Liver (tissue), 9 donors: ENCODE measurements around the gene SLC2A9. TPM values are rescaled to one million over a fixed set of nuclear protein-coding genes. Genes with fewer than 3 reads are reported as not detected.

Source experiments
- DNase-seq: peaks from one replicate; pipeline ENCODE4 v3.0.0-alpha.2; 2017; ENCODE audit warnings: low spot score
- H3K27ac ChIP-seq, 2 donors: one replicate each; pipeline ENCODE4 v1.7.0; 2013; ENCODE audit warnings: inconsistent platforms in 2 of 2, low read length in 2 of 2, control low read depth in 1 of 2, low read depth in 1 of 2, mild to moderate bottlenecking in 1 of 2
- H3K27me3 ChIP-seq, 4 donors: one replicate each; pipeline versions ENCODE4 v1.6.1 to v1.7.0; 2013; ENCODE audit warnings: low read length in 3 of 4, inconsistent platforms in 1 of 4, mild to moderate bottlenecking in 1 of 4, moderate library complexity in 1 of 4; ENCODE audit not compliant: control insufficient read depth in 4 of 4, insufficient read depth in 4 of 4
- H3K36me3 ChIP-seq, 4 donors: one replicate each; pipeline versions ENCODE4 v1.6.1 to v1.7.0; 2013; ENCODE audit warnings: low read length in 3 of 4, mild to moderate bottlenecking in 3 of 4, low read depth in 1 of 4, moderate library complexity in 1 of 4; ENCODE audit not compliant: control insufficient read depth in 4 of 4, insufficient read depth in 3 of 4
- H3K4me1 ChIP-seq, 4 donors: one replicate each; pipeline versions ENCODE4 v1.6.1 to v1.7.0; 2013; ENCODE audit warnings: low read length in 3 of 4, mild to moderate bottlenecking in 3 of 4, moderate library complexity in 1 of 4; ENCODE audit not compliant: control insufficient read depth in 4 of 4, insufficient read depth in 4 of 4
- H3K4me3 ChIP-seq, 3 donors: one replicate each; pipeline versions ENCODE4 v1.6.1 to v1.7.0; 2013; ENCODE audit warnings: low read length in 3 of 3, control low read depth in 1 of 3, low read depth in 1 of 3, mild to moderate bottlenecking in 1 of 3
- H3K9ac ChIP-seq, 2 donors: one replicate each; pipeline ENCODE4 v1.7.0; 2013; ENCODE audit warnings: low read length in 2 of 2, mild to moderate bottlenecking in 2 of 2, moderate library complexity in 2 of 2, control low read depth in 1 of 2, low read depth in 1 of 2
- H3K9me3 ChIP-seq, 4 donors: one replicate each; pipeline versions ENCODE4 v1.6.1 to v1.7.0; 2013; ENCODE audit warnings: low read length in 3 of 4; ENCODE audit not compliant: control insufficient read depth in 4 of 4
- ATF3 ChIP-seq: IDR thresholded peaks from 2 replicates; pipeline ENCODE4 v1.6.1; 2016; ENCODE audit warnings: antibody characterized with exemption
- EGR1 ChIP-seq, 2 donors: IDR thresholded peaks; 2 replicates each; pipeline ENCODE4 v1.6.1; 2016 to 2018; ENCODE audit warnings: antibody characterized with exemption in 2 of 2, low read depth in 2 of 2
- FOXA1 ChIP-seq: IDR thresholded peaks from 2 replicates; pipeline ENCODE4 v1.6.1; 2016; ENCODE audit warnings: antibody characterized with exemption
- FOXA2 ChIP-seq: IDR thresholded peaks from 2 replicates; pipeline ENCODE4 v1.6.1; 2016; ENCODE audit warnings: antibody characterized with exemption
- GABPA ChIP-seq, 2 donors: IDR thresholded peaks in 1 of 2; conservative IDR thresholded peaks in 1 of 2; 2 replicates each; pipeline ENCODE4 v1.6.1; 2016; ENCODE audit warnings: antibody characterized with exemption in 2 of 2, mild to moderate bottlenecking in 1 of 2, moderate library complexity in 1 of 2
- HNF4A ChIP-seq, 2 donors: conservative IDR thresholded peaks; 2 replicates each; pipeline ENCODE4 v1.6.1; 2016; ENCODE audit warnings: antibody characterized with exemption in 2 of 2, mild to moderate bottlenecking in 2 of 2
- HNF4G ChIP-seq: IDR thresholded peaks from 2 replicates; pipeline ENCODE4 v1.6.1; 2016; ENCODE audit warnings: antibody characterized with exemption
- JUND ChIP-seq, 2 donors: IDR thresholded peaks; 2 replicates each; pipeline ENCODE4 v1.6.1; 2016; ENCODE audit warnings: antibody characterized with exemption in 2 of 2
- MAX ChIP-seq: IDR thresholded peaks from 2 replicates; pipeline ENCODE4 v1.6.1; 2016; ENCODE audit warnings: antibody characterized with exemption
- NR2F2 ChIP-seq: IDR thresholded peaks from 2 replicates; pipeline ENCODE4 v1.6.1; 2016; ENCODE audit warnings: antibody characterized with exemption
- REST ChIP-seq: IDR thresholded peaks from 2 replicates; pipeline ENCODE4 v1.6.1; 2016; ENCODE audit warnings: antibody characterized with exemption, mild to moderate bottlenecking
- RXRA ChIP-seq, 2 donors: IDR thresholded peaks; 2 replicates each; pipeline ENCODE4 v1.6.1; 2017 to 2018; ENCODE audit warnings: antibody characterized with exemption in 2 of 2, mild to moderate bottlenecking in 1 of 2
- SP1 ChIP-seq: IDR thresholded peaks from 2 replicates; pipeline ENCODE4 v1.6.1; 2018; ENCODE audit warnings: antibody characterized with exemption, mild to moderate bottlenecking
- TAF1 ChIP-seq: conservative IDR thresholded peaks from 2 replicates; pipeline ENCODE4 v1.6.1; 2016; ENCODE audit warnings: antibody characterized with exemption, mild to moderate bottlenecking
- YY1 ChIP-seq: IDR thresholded peaks from 2 replicates; pipeline ENCODE4 v1.6.1; 2016; ENCODE audit warnings: antibody characterized with exemption, mild to moderate bottlenecking
- ZBTB33 ChIP-seq: IDR thresholded peaks from 2 replicates; pipeline ENCODE4 v1.6.1; 2016; ENCODE audit warnings: antibody characterized with exemption
- WGBS: extraction: QIAGEN DNeasy Blood & Tissue Kit; methylation state at CpG from one replicate; pipeline ENCODE4 v1.1.7; 2013; 5-methylcytosine and 5-hydroxymethylcytosine counted together
- polyA plus RNA-seq, 2 donors: library from polyadenylated mRNA; stranded (reverse) in 1 of 2; unstranded in 1 of 2; fragments of 200-250 nt in 1 of 2; fragments of >200 nt in 1 of 2; fragmentation: Nextera tagmentation in 1 of 2; extraction: Ambion mirVana in 1 of 2; gene quantifications; one replicate each; pipeline versions ENCODE4 v1.2.1 to v1.2.3, GENCODE V29; 2013 to 2015
- total RNA-seq, 2 donors: library from RNA; depleted of rRNA; stranded (reverse); fragments of >200 nt; gene quantifications; one replicate each; pipeline ENCODE4 v1.2.3, GENCODE V29; 2014
- TF ChIP-seq, protein P1 (sequence below): fragments of 150-350 bp; IDR thresholded peaks from 2 replicates; pipeline ENCODE4 v1.5.1; 2017; ENCODE audit warnings: improper control_type of control experiment, low read depth, low read length; ENCODE audit not compliant: missing input control
- donor health status: healthy.
- donor health status: healthy.
- donor health status: healthy.
- donor health status: healthy.
- donor health status: healthy.

The SLC2A9 gene
- total and polyA plus RNA-seq, 4 donors, result 6.2 to 49.0 (median 21.6) TPM

- TF ChIP-seq, protein P1, sequence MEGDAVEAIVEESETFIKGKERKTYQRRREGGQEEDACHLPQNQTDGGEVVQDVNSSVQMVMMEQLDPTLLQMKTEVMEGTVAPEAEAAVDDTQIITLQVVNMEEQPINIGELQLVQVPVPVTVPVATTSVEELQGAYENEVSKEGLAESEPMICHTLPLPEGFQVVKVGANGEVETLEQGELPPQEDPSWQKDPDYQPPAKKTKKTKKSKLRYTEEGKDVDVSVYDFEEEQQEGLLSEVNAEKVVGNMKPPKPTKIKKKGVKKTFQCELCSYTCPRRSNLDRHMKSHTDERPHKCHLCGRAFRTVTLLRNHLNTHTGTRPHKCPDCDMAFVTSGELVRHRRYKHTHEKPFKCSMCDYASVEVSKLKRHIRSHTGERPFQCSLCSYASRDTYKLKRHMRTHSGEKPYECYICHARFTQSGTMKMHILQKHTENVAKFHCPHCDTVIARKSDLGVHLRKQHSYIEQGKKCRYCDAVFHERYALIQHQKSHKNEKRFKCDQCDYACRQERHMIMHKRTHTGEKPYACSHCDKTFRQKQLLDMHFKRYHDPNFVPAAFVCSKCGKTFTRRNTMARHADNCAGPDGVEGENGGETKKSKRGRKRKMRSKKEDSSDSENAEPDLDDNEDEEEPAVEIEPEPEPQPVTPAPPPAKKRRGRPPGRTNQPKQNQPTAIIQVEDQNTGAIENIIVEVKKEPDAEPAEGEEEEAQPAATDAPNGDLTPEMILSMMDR, result no peak
- TF ChIP-seq TAF1, result no peak
- TF ChIP-seq EGR1 (IDR thresholded peaks at IDR 0.05; ENCODE audit: low read depth in 2 of 2), result no peak
- no peak for TF ChIP-seq GABPA (IDR thresholded peaks at IDR 0.05 in 1 of 2, conservative IDR thresholded peaks at IDR 0.05 in 1 of 2)
- TF ChIP-seq YY1, result no peak
- no peak for TF ChIP-seq JUND (IDR thresholded peaks at IDR 0.05)
Observed at GRCh38 chr4:9826551-9826950, 194.7 kb downstream of the SLC2A9 start (continued).

DNA sequence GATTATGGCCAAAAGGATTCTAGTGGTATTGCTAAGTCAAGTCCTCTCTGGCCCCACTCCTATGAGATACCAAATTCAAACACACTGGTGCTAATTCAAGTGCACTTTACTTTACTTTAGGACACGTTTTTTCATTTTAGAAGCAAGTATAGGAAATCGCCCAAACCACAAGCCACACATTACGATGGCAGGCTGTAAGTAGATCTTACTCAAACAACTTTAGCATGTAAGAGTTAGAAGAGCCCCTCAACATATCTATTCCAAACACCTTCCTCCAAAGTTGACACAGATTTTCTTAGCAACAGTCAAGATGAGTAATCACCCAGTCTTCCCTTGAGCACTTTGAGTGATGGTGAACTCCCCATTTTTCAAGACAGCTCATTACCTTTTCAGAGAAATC is 196.2 kb downstream of the SLC2A9 start:
- no peak overlapping the region for H3K4me3 ChIP-seq
- no peaks in the 10 kb centered on the region for H3K27me3 ChIP-seq
- no peaks in the 10 kb centered on the region for H3K36me3 ChIP-seq
- H3K9ac ChIP-seq, result no peak overlapping the region
- no peak overlapping the region for H3K27ac ChIP-seq
- TF ChIP-seq HNF4A (conservative IDR thresholded peaks at IDR 0.05), result no peak
- TF ChIP-seq RXRA (IDR thresholded peaks at IDR 0.05), result no peak
- no peak for TF ChIP-seq NR2F2
- no peak for TF ChIP-seq EGR1 (IDR thresholded peaks at IDR 0.05; ENCODE audit: low read depth in 2 of 2)
- no peak for TF ChIP-seq REST
- no peak for TF ChIP-seq GABPA (IDR thresholded peaks at IDR 0.05 in 1 of 2, conservative IDR thresholded peaks at IDR 0.05 in 1 of 2)
- TF ChIP-seq TAF1, result no peak
- no peak for TF ChIP-seq ATF3
- TF ChIP-seq FOXA2, result no peak
- TF ChIP-seq JUND (IDR thresholded peaks at IDR 0.05), result no peak
- no peak for TF ChIP-seq ZBTB33
- no peak for TF ChIP-seq FOXA1
- TF ChIP-seq MAX, result no peak
- no peak for TF ChIP-seq SP1
- TF ChIP-seq, protein P1, result no peak
- no peak for TF ChIP-seq HNF4G
- TF ChIP-seq YY1, result no peak
- H3K4me1 ChIP-seq, result no peaks in the 10 kb centered on the region
- WGBS, result 83% methylated on average over 3 of the region's 3 CpGs
- no peaks in the 10 kb centered on the region for H3K9me3 ChIP-seq
- no peak for DNase-seq
